KMS-11 (cell line): ENCODE data around the gene CHID1.

Experiments used
- H2AFZ ChIP-seq: fragments of 200-600 bp; sonication (generic); 2 replicates; pipeline ENCODE4 v1.6.1; 2016; ENCODE audit warnings: antibody characterized with exemption, mixed run types, low read depth
- H3K27ac ChIP-seq: fragments of 200-600 bp; sonication (generic); 2 replicates; pipeline ENCODE4 v1.6.1; 2016; ENCODE audit warnings: mild to moderate bottlenecking, mixed run types
- H3K27me3 ChIP-seq: fragments of 200-600 bp; sonication (generic); 2 replicates; pipeline ENCODE4 v1.6.1; 2017; ENCODE audit warnings: mild to moderate bottlenecking, low read depth, mixed run types, moderate library complexity; ENCODE audit not compliant: insufficient read depth
- H3K36me3 ChIP-seq: fragments of 200-600 bp; sonication (generic); 2 replicates; pipeline ENCODE4 v1.6.1; 2017; ENCODE audit warnings: mild to moderate bottlenecking, mixed run types; ENCODE audit not compliant: insufficient read depth
- H3K4me1 ChIP-seq: fragments of 200-600 bp; sonication (generic); 2 replicates; pipeline ENCODE4 v1.6.1; 2016; ENCODE audit warnings: mild to moderate bottlenecking, low read depth, mixed run types; ENCODE audit not compliant: poor library complexity, severe bottlenecking
- H3K4me2 ChIP-seq: fragments of 200-600 bp; sonication (generic); 2 replicates; pipeline ENCODE4 v1.7.0; 2016; ENCODE audit warnings: mild to moderate bottlenecking, mixed run types
- H3K4me3 ChIP-seq: fragments of 200-600 bp; sonication (generic); IDR thresholded peaks from 2 replicates; pipeline ENCODE4 v1.6.1; 2017; ENCODE audit warnings: low read depth, low read length, mixed read lengths; ENCODE audit not compliant: insufficient read depth
- H3K79me2 ChIP-seq: fragments of 200-600 bp; sonication (generic); 2 replicates; pipeline ENCODE4 v1.6.1; 2016; ENCODE audit warnings: low read depth, mixed run types; ENCODE audit not compliant: insufficient read depth
- H3K9ac ChIP-seq: fragments of 200-600 bp; sonication (generic); 2 replicates; pipeline ENCODE4 v1.6.1; 2016; ENCODE audit warnings: mild to moderate bottlenecking, mixed run types
- H4K20me1 ChIP-seq: fragments of 200-600 bp; sonication (generic); 2 replicates; pipeline ENCODE4 v1.6.1; 2016; ENCODE audit warnings: mild to moderate bottlenecking, mixed run types; ENCODE audit not compliant: insufficient read depth
- TF ChIP-seq, protein P1 (sequence below): fragments of 200-600 bp; sonication (generic); conservative IDR thresholded peaks from 2 replicates; pipeline ENCODE4 v1.6.1; 2017; ENCODE audit warnings: low read depth, mild to moderate bottlenecking, antibody characterized with exemption, low read length, moderate library complexity, mixed read lengths

CHID1 gene

DNA sequence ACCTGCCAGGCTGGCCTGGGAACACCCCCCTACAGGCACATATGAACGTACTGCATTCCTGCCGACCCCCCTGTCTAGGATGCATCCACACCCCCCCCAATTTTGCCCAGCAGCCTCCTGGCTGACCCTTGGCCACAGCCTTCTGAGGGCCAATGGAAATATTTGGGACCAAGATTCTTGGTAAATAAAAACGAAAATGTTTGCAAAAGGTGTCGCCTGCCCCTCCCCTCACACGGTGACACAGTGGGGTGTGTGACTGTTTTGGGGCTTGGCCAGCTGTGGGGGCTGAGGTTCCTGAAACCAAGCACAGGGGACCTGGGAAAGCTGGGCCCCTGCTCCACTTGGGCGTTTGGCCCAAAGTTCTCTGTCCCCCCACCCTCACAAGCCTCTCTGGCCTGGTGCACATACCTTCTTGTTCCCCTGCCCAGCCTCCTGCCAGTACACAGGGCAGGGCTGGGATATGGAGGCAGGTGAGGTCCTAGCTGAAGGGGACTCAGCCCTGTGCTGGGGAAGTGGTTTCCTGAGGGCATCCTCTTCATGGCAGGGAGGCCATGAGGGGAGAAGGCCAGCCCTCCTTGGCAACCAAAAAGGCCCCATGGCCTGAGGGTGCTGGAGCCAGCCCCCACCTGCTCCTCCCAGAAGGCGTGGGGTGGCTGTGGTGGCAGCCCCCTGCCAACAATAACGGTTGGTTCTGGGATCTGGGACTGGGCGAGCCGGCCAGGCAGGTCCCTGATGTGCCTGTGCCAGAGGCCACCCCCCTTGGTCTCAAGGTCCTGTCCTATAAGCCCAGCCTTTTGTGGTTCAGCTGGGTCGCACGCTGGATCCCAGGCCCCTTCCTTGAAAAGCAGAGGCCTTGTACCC is 85.0 kb downstream of the CHID1 start:
- peaks cover 23% of the 10 kb centered on the region for H3K27me3 ChIP-seq
- H3K4me1 ChIP-seq: peaks cover 48% of the 10 kb centered on the region
- H3K27ac ChIP-seq: no peak overlapping the region
- H4K20me1 ChIP-seq: no peaks in the 10 kb centered on the region
- H3K4me3 ChIP-seq: no peak overlapping the region
- TF ChIP-seq, protein P1, sequence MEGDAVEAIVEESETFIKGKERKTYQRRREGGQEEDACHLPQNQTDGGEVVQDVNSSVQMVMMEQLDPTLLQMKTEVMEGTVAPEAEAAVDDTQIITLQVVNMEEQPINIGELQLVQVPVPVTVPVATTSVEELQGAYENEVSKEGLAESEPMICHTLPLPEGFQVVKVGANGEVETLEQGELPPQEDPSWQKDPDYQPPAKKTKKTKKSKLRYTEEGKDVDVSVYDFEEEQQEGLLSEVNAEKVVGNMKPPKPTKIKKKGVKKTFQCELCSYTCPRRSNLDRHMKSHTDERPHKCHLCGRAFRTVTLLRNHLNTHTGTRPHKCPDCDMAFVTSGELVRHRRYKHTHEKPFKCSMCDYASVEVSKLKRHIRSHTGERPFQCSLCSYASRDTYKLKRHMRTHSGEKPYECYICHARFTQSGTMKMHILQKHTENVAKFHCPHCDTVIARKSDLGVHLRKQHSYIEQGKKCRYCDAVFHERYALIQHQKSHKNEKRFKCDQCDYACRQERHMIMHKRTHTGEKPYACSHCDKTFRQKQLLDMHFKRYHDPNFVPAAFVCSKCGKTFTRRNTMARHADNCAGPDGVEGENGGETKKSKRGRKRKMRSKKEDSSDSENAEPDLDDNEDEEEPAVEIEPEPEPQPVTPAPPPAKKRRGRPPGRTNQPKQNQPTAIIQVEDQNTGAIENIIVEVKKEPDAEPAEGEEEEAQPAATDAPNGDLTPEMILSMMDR: no peak
- H3K36me3 ChIP-seq: no peaks in the 10 kb centered on the region
- no peak overlapping the region for H2AFZ ChIP-seq
- no peak overlapping the region for H3K4me2 ChIP-seq
- H3K79me2 ChIP-seq: no peaks in the 10 kb centered on the region; the same call in 1 of the 2 replicates
- no peak overlapping the region for H3K9ac ChIP-seq

DNA sequence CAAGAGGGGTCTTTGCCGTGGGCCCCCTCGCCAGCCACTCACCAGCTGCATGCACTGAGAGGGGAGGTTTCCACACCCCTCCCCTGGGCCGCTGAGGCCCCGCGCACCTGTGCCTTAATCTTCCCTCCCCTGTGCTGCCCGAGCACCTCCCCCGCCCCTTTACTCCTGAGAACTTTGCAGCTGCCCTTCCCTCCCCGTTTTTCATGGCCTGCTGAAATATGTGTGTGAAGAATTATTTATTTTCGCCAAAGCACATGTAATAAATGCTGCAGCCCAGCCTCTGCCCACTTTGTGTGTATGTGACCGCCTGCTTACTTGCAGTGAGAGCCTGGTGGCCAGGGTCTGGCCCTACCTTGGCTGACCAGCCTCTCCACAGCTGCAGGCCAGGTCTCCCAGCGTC is 85.7 kb downstream of the CHID1 start:
- H3K27me3 ChIP-seq: peaks cover 18% of the 10 kb centered on the region
- H3K4me1 ChIP-seq: peaks cover 45% of the 10 kb centered on the region
- H4K20me1 ChIP-seq: no peaks in the 10 kb centered on the region

DNA sequence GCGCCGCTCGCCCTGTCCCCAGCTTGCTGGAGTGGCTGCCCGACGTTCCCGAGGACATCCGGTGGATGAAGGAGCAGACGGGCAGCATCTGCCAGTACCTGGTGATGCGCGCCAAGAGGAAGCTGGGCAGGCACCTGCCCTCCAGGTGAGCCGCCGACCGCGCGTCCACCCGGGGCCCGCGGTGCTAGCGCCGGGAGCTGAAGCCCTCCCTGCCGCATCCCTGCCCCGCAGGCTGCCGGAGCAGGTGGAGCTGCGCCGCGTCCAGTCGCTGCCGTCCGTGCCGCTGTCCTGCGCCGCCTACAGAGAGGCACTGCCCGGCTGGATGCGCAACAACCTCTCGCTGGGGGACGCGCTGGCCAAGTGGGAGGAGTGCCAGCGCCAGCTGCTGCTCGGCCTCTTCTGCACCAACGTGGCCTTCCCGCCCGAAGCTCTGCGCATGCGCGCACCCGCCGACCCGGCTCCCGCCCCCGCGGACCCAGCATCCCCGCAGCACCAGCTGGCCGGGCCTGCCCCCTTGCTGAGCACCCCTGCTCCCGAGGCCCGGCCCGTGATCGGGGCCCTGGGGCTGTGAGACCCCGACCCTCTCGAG is 86.2 kb downstream of the CHID1 start:
- Histone ChIP-seq H3K27ac (no peak overlapping the region), H3K4me1 (peaks cover 39% of the 10 kb centered on the region), H3K27me3 (peaks cover 13% of the 10 kb centered on the region), H3K79me2 (no peaks in the 10 kb centered on the region; the same call in 1 of the 2 replicates), H3K4me3 (no peak overlapping the region), H4K20me1 (no peaks in the 10 kb centered on the region), H2AFZ (no peak overlapping the region), H3K9ac (no peak overlapping the region), H3K4me2 (no peak overlapping the region), H3K36me3 (no peaks in the 10 kb centered on the region)
- TF ChIP-seq, protein P1: no peak

More for the DNA sequence above, 85.7 kb downstream of the CHID1 start:
- Histone ChIP-seq H3K27ac (no peak overlapping the region), H2AFZ (no peak overlapping the region), H3K4me3 (no peak overlapping the region), H3K79me2 (no peaks in the 10 kb centered on the region; the same call in 1 of the 2 replicates), H3K9ac (no peak overlapping the region), H3K4me2 (no peak overlapping the region), H3K36me3 (no peaks in the 10 kb centered on the region)
- TF ChIP-seq, protein P1: no peak

DNA sequence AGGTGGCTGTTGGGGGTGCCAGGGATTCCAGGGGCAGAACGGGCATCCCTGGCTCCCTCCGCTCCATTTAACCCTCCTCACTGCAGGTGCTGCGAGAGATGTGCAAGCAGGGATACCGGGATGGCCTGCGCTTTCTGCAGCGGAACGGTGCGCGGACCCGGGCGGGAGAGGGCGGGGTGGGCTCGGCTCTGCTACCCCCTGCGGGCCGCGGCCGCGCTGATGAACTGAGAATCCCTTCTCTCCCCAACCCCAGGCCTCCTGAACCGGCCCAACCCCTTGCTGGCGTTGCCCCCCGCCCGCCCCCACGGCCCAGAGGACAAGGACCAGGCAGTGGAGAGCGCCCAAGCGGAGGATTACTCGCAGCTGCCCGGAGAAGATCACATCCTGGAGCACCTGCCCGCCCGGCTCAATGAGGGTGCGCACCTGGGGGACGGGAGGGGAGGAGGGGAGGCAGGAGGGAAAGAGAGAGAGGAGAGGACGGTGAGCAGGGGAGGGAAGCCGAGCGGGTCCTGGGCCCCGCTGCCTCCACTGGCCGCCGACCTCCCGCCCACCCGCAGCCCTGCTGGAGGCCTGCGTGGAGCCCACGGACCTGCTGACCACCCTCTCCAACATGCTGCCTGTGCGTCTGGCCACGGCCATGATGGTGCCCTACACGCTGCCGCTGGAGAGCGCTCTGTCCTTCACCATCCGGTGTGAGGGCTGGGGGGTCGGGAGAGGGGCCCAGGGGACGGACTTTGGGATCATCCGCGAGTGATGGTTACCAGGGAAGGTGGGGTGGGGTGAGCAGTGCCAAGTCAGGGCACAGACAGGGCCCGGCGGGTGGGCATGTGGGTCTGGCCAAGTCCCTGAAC is 86.9 kb downstream of the CHID1 start:
- TF ChIP-seq, protein P1: no peak
- Histone ChIP-seq H3K4me2 (no peak overlapping the region), H3K36me3 (no peaks in the 10 kb centered on the region), H4K20me1 (no peaks in the 10 kb centered on the region), H3K79me2 (no peaks in the 10 kb centered on the region; the same call in 1 of the 2 replicates), H2AFZ (no peak overlapping the region), H3K4me3 (no peak overlapping the region), H3K4me1 (peaks cover 32% of the 10 kb centered on the region), H3K27ac (no peak overlapping the region), H3K9ac (no peak overlapping the region), H3K27me3 (peaks cover 6% of the 10 kb centered on the region; the same call in 1 of the 2 replicates)
